Kidney (tissue), 14 donors: ENCODE results near the gene LAD1. TPM values are rescaled to one million over a fixed set of nuclear protein-coding genes. Genes with fewer than 3 reads are reported as not detected.

Experiments used
- DNase-seq, 5 donors: peaks; one replicate each; pipeline ENCODE4 v3.0.0-alpha.2; 2013 to 2020
- FAIRE-seq: peaks from 2 replicates; lab custom pipeline; 2012; peaks lifted over from hg19 to GRCh38; lab: Jason Lieb, UNC
- H3K27ac ChIP-seq, 2 donors: one replicate each; pipeline ENCODE4 v1.7.0; 2013; ENCODE audit warnings: low read depth in 2 of 2, low read length in 2 of 2, inconsistent platforms in 1 of 2
- H3K27me3 ChIP-seq: one replicate; pipeline ENCODE4 v1.7.1; 2013; ENCODE audit warnings: low read length, inconsistent platforms; ENCODE audit not compliant: control insufficient read depth, insufficient read depth
- H3K36me3 ChIP-seq, 3 donors: one replicate each; pipeline versions ENCODE4 v1.7.0 to v1.7.1; 2013; ENCODE audit warnings: low read length in 3 of 3, control low read depth in 1 of 3, inconsistent platforms in 1 of 3; ENCODE audit not compliant: insufficient read depth in 3 of 3, control insufficient read depth in 2 of 3
- H3K4me1 ChIP-seq, 3 donors: one replicate each; pipeline versions ENCODE4 v1.7.0 to v1.7.1; 2013; ENCODE audit warnings: low read length in 3 of 3, inconsistent platforms in 1 of 3, low read depth in 1 of 3; ENCODE audit not compliant: control insufficient read depth in 2 of 3, insufficient read depth in 2 of 3
- H3K4me3 ChIP-seq, 3 donors: one replicate each; pipeline versions ENCODE4 v1.7.0 to v1.8.1; 2013; ENCODE audit warnings: low read length in 3 of 3, control low read depth in 1 of 3, inconsistent platforms in 1 of 3
- H3K9ac ChIP-seq, 3 donors: one replicate each; pipeline versions ENCODE4 v1.7.0 to v1.7.1; 2013; ENCODE audit warnings: low read length in 3 of 3, control low read depth in 1 of 3, inconsistent platforms in 1 of 3
- H3K9me3 ChIP-seq, 3 donors: one replicate each; pipeline versions ENCODE4 v1.7.0 to v1.7.1; 2013; ENCODE audit warnings: low read length in 3 of 3, control low read depth in 1 of 3, inconsistent platforms in 1 of 3; ENCODE audit not compliant: control insufficient read depth in 2 of 3, insufficient read depth in 1 of 3
- intact Hi-C: fragments of 100-400 bp; cut with DNase I; formaldehyde crosslinking; loops from one replicate; pipeline ENCODE4 v1.11.1; 2022
- polyA plus RNA-seq: library from polyadenylated mRNA; stranded (reverse); fragments of 350-450 nt; fragmentation: Illumina TruSeq; extraction: RNeasy Lipid Tissue Mini Kit (QIAGEN cat#74804); gene quantifications from one replicate; pipeline ENCODE4 v1.2.3, GENCODE V29; 2014; ENCODE audit warnings: low read depth, low replicate concordance; ENCODE audit not compliant: insufficient read depth
- total RNA-seq: library from RNA; stranded (reverse); fragmentation: NEBNext Ultra II Directional; extraction: Animal tissue kit (Norgen Biotek cat#: 25700); gene quantifications from one replicate; pipeline ENCODE4 v1.2.1, GENCODE V29; 2021
- TF ChIP-seq, protein P1 (sequence below): IDR thresholded peaks from 3 replicates; pipeline ENCODE4 v1.5.1; 2012; ENCODE audit warnings: mild to moderate bottlenecking, moderate library complexity, borderline replicate concordance; ENCODE audit not compliant: insufficient read depth; ENCODE audit errors: extremely low read depth
- donor health status: control.
- donor health status: control.
- donor health status: control.
- donor health status: control.
- donor health status: control.
- donor health status: DM: yes; HTN: yes; CAD: no.
- donor health status: Normal renal cell carcinoma (clear cell type).

The LAD1 gene
- total and polyA plus RNA-seq, 2 donors from 2014 or later, result 70.7 to 72.6 TPM

GRCh38 chr1:201393076-201393475 lies 6.0 kb downstream of the LAD1 start:
- no peak for FAIRE-seq
- Histone ChIP-seq H3K9ac (no peak overlapping the region), H3K27me3 (no peaks in the 10 kb centered on the region), H3K36me3 (peaks cover 0 to 8% (median 0%) of the 10 kb centered on the region in 3 donors), H3K27ac (no peak overlapping the region), H3K4me3 (no peak overlapping the region), H3K4me1 (peaks cover 0 to 29% (median 23%) of the 10 kb centered on the region in 3 donors), H3K9me3 (no peaks in the 10 kb centered on the region)
- intact Hi-C loops, result no loop called here
- peak in 1 of 5 donors; percentile 23 for DNase-seq
- TF ChIP-seq, protein P1, sequence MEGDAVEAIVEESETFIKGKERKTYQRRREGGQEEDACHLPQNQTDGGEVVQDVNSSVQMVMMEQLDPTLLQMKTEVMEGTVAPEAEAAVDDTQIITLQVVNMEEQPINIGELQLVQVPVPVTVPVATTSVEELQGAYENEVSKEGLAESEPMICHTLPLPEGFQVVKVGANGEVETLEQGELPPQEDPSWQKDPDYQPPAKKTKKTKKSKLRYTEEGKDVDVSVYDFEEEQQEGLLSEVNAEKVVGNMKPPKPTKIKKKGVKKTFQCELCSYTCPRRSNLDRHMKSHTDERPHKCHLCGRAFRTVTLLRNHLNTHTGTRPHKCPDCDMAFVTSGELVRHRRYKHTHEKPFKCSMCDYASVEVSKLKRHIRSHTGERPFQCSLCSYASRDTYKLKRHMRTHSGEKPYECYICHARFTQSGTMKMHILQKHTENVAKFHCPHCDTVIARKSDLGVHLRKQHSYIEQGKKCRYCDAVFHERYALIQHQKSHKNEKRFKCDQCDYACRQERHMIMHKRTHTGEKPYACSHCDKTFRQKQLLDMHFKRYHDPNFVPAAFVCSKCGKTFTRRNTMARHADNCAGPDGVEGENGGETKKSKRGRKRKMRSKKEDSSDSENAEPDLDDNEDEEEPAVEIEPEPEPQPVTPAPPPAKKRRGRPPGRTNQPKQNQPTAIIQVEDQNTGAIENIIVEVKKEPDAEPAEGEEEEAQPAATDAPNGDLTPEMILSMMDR, result no peak

GRCh38 chr1:201391651-201392511 lies 7.2 kb downstream of the LAD1 start:
- Histone ChIP-seq H3K9ac (peak overlapping the region in 1 of 3 donors; percentile 9), H3K9me3 (no peaks in the 10 kb centered on the region), H3K4me1 (peaks cover 0 to 19% (median 17%) of the 10 kb centered on the region in 3 donors), H3K27me3 (no peaks in the 10 kb centered on the region), H3K36me3 (peaks cover 0 to 8% (median 0%) of the 10 kb centered on the region in 3 donors), H3K4me3 (no peak overlapping the region), H3K27ac (no peak overlapping the region)
- FAIRE-seq (no peak), DNase-seq (peak in 1 of 5 donors; percentile 25)
- TF ChIP-seq, protein P1, result no peak
- intact Hi-C loops, result no loop called here

GRCh38 chr1:201391225-201391624 lies 7.9 kb downstream of the LAD1 start:
- DNase-seq (no peak), FAIRE-seq (no peak)
- no peaks in the 10 kb centered on the region for H3K27me3 ChIP-seq
- TF ChIP-seq, protein P1, result no peak
- H3K36me3 ChIP-seq, result peaks cover 0 to 8% (median 0%) of the 10 kb centered on the region in 3 donors
- no peak overlapping the region for H3K4me3 ChIP-seq
- H3K27ac ChIP-seq, result no peak overlapping the region
- H3K9me3 ChIP-seq, result no peaks in the 10 kb centered on the region
- H3K9ac ChIP-seq, result no peak overlapping the region
- intact Hi-C loops, result no loop called here
- peaks cover 0 to 15% (median 12%) of the 10 kb centered on the region in 3 donors for H3K4me1 ChIP-seq
